Panc1 (cell line): ENCODE results near the gene TBC1D17. TPM values are rescaled to one million over a fixed set of nuclear protein-coding genes. Genes with fewer than 3 reads are reported as not detected.

ENCODE experiments used
- ATAC-seq: fragments of 200-7000 bp; cut with Tn5 transposase; 2 replicates; pipeline ENCODE4 v1.9.1; 2020; ENCODE audit warnings: mild to moderate bottlenecking, moderate library complexity
- BruUV-seq: library from RNA; stranded (reverse); fragments of 400-500 nt; replicated peaks from 2 replicates; lab custom pipeline; 2021; lab: Mats Ljungman, UMichigan
- CTCF ChIA-PET: fragments of 300-600 bp; sonication (Branson Sonifier 250); formaldehyde crosslinking; loops from one replicate; lab custom pipeline; 2022; ENCODE audit warnings: antibody characterized with exemption; lab: Charles Lee
- POLR2A ChIA-PET: fragments of 300-600 bp; sonication (Branson Sonifier 250); formaldehyde crosslinking; loops from one replicate; lab custom pipeline; 2022; ENCODE audit warnings: antibody characterized with exemption; lab: Charles Lee
- DNase-seq: peaks from one replicate; pipeline ENCODE4 v3.0.0-alpha.2; 2010; ENCODE audit warnings: low read depth, low spot score
- H3K27ac ChIP-seq: 2 replicates; pipeline ENCODE4 v1.5.1; 2011; ENCODE audit warnings: mild to moderate bottlenecking, low read length, inconsistent platforms
- H3K27me3 ChIP-seq: fragments of 200-500 bp; sonication (Bioruptor generic); 2 replicates; pipeline ENCODE4 v1.6.0; 2014; ENCODE audit warnings: low read length, inconsistent platforms; ENCODE audit not compliant: control insufficient read depth, insufficient read depth
- H3K36me3 ChIP-seq: fragments of 200-500 bp; sonication (Bioruptor generic); 2 replicates; pipeline ENCODE4 v1.5.1; 2014; ENCODE audit warnings: inconsistent platforms, mild to moderate bottlenecking, low read length, moderate library complexity; ENCODE audit not compliant: control insufficient read depth, insufficient read depth
- H3K4me1 ChIP-seq: 2 replicates; pipeline ENCODE4 v1.5.1; 2011; ENCODE audit warnings: inconsistent platforms, mild to moderate bottlenecking, low read length, moderate library complexity; ENCODE audit not compliant: control insufficient read depth, insufficient read depth
- H3K4me3 ChIP-seq, 2 experiments: 2 replicates each; pipeline ENCODE4 v1.5.1; 2011 to 2012; ENCODE audit warnings: low read depth in 2 of 2, low read length in 2 of 2, mild to moderate bottlenecking in 2 of 2, inconsistent platforms in 1 of 2, moderate library complexity in 1 of 2
- H3K9me3 ChIP-seq: fragments of 200-500 bp; sonication (Bioruptor generic); 2 replicates; pipeline ENCODE4 v1.5.1; 2014; ENCODE audit warnings: low read depth, mild to moderate bottlenecking, inconsistent platforms, low read length, moderate library complexity; ENCODE audit not compliant: control insufficient read depth, insufficient read depth
- CTCF ChIP-seq: fragments of 450-650 bp; IDR thresholded peaks from 2 replicates; pipeline ENCODE4 v1.5.1; 2017; ENCODE audit warnings: mild to moderate bottlenecking
- POLR2AphosphoS5 ChIP-seq: IDR thresholded peaks from 2 replicates; pipeline ENCODE4 v1.6.1; 2012; ENCODE audit warnings: mild to moderate bottlenecking, low read depth, low read length, moderate library complexity
- SIN3A ChIP-seq: IDR thresholded peaks from 2 replicates; pipeline ENCODE4 v1.6.1; 2012; ENCODE audit warnings: low read depth, mild to moderate bottlenecking, low read length, moderate library complexity, borderline replicate concordance; ENCODE audit not compliant: insufficient read depth
- TCF7L2 ChIP-seq: IDR thresholded peaks from 2 replicates; pipeline ENCODE4 v1.6.1; 2011; ENCODE audit warnings: mild to moderate bottlenecking, low read depth, low read length, inconsistent platforms
- in situ Hi-C: cut with HindIII; loops from 2 replicates; pipeline ENCODE4 v1.10.0; 2016; ENCODE audit warnings: low sequenced_read_pairs, low pct_unique_long_range_greater_than_20kb
- intact Hi-C: fragments of 100-400 bp; cut with micrococcal nuclease; formaldehyde crosslinking; loops from one replicate; pipeline ENCODE4 v1.10.0; 2022; ENCODE audit not compliant: unreplicated experiment
- total RNA-seq: library from RNA; stranded (reverse); gene quantifications from one replicate; pipeline ENCODE4 v1.2.1, GENCODE V29; 2021; ENCODE audit not compliant: unreplicated experiment
- TF ChIP-seq, protein P1 (sequence below), 2 experiments: IDR thresholded peaks; 2 replicates each; pipeline ENCODE4 v1.6.1; 2011 to 2012; ENCODE audit warnings: low read depth in 2 of 2, control low read depth in 1 of 2, low read length in 1 of 2, mild to moderate bottlenecking in 1 of 2, moderate library complexity in 1 of 2; ENCODE audit not compliant: insufficient read depth in 1 of 2

Gene TBC1D17
- total RNA-seq, 1 experiment from 2014 or later, result 43.2 TPM

GRCh38 chr19:49916839-49917733 is 39.6 kb downstream of the TBC1D17 start:
- POLR2A ChIA-PET, result no interaction called here
- no peaks in the 10 kb centered on the region for H3K9me3 ChIP-seq
- no TSS peak for BruUV-seq
- CTCF ChIA-PET, result interaction anchor here (0.7 kb wide), 1 partner anchor 11 kb away, joined by 3 read pairs; no protein-coding TSS in a partner anchor
- in situ Hi-C loops, result no loop called here
- no peak overlapping the region for H3K4me3 ChIP-seq
- intact Hi-C loops, result no loop called here
- no peaks in the 10 kb centered on the region for H3K4me1 ChIP-seq
- DNase-seq (no peak), ATAC-seq (no peak)
- H3K27me3 ChIP-seq, result no peaks in the 10 kb centered on the region
- TF ChIP-seq CTCF, result no peak
- TF ChIP-seq POLR2AphosphoS5, result no peak
- TF ChIP-seq TCF7L2, result no peak
- TF ChIP-seq, protein P1, sequence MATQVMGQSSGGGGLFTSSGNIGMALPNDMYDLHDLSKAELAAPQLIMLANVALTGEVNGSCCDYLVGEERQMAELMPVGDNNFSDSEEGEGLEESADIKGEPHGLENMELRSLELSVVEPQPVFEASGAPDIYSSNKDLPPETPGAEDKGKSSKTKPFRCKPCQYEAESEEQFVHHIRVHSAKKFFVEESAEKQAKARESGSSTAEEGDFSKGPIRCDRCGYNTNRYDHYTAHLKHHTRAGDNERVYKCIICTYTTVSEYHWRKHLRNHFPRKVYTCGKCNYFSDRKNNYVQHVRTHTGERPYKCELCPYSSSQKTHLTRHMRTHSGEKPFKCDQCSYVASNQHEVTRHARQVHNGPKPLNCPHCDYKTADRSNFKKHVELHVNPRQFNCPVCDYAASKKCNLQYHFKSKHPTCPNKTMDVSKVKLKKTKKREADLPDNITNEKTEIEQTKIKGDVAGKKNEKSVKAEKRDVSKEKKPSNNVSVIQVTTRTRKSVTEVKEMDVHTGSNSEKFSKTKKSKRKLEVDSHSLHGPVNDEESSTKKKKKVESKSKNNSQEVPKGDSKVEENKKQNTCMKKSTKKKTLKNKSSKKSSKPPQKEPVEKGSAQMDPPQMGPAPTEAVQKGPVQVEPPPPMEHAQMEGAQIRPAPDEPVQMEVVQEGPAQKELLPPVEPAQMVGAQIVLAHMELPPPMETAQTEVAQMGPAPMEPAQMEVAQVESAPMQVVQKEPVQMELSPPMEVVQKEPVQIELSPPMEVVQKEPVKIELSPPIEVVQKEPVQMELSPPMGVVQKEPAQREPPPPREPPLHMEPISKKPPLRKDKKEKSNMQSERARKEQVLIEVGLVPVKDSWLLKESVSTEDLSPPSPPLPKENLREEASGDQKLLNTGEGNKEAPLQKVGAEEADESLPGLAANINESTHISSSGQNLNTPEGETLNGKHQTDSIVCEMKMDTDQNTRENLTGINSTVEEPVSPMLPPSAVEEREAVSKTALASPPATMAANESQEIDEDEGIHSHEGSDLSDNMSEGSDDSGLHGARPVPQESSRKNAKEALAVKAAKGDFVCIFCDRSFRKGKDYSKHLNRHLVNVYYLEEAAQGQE (IDR thresholded peaks at IDR 0.05; ENCODE audit: insufficient read depth in 1 of 2, low read depth in 2 of 2, low read length in 1 of 2), result no peak
- TF ChIP-seq SIN3A, result no peak
- H3K27ac ChIP-seq, result no peak overlapping the region
- no peaks in the 10 kb centered on the region for H3K36me3 ChIP-seq

GRCh38 chr19:49918089-49918488 is 40.6 kb downstream of the TBC1D17 start:
- no peaks in the 10 kb centered on the region for H3K9me3 ChIP-seq
- no peaks in the 10 kb centered on the region for H3K27me3 ChIP-seq
- ATAC-seq (no peak), DNase-seq (no peak)
- CTCF ChIA-PET, result no interaction called here
- intact Hi-C loops, result no loop called here
- no peaks in the 10 kb centered on the region for H3K36me3 ChIP-seq
- POLR2A ChIA-PET, result no interaction called here
- H3K4me1 ChIP-seq, result no peaks in the 10 kb centered on the region
- no peak overlapping the region for H3K4me3 ChIP-seq
- no TSS peak for BruUV-seq
- TF ChIP-seq POLR2AphosphoS5 (no peak), SIN3A (no peak), TCF7L2 (no peak), CTCF (no peak)
- TF ChIP-seq, protein P1 (IDR thresholded peaks at IDR 0.05; ENCODE audit: insufficient read depth in 1 of 2, low read depth in 2 of 2, low read length in 1 of 2), result no peak
- no peak overlapping the region for H3K27ac ChIP-seq
- in situ Hi-C loops, result no loop called here
